Effector CD4-positive, alpha-beta T cell (primary cell): ENCODE results near the gene CYP2B6.
"Not testable (repeated sequence)": the region's sequence is repeated elsewhere in the genome, so short reads cannot be mapped to it uniquely, and the experiment has no call there.

Source experiments
- DNase-seq: peaks from one replicate; pipeline ENCODE4 v3.0.0-alpha.2; 2020

CYP2B6 gene

DNA sequence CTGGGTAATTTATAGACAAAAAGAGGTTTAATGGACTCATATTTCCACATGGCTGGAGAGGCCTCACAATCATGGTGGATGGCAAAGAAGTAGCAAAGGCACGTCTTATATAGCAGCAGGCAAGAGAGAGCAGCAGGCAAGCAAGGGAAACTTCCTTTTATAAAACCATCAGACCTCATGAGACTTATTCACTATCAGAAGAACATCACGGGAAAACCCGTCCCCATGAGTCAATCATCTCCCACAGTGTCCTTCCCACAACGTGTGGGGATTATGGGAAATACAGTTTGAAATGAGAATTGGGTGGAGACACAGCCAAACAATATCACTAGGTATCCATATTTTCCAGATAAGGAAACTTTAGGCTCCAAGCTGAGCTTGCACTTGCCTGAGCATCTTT, 9.5 kb upstream of the CYP2B6 start:
- no peak for DNase-seq

DNA sequence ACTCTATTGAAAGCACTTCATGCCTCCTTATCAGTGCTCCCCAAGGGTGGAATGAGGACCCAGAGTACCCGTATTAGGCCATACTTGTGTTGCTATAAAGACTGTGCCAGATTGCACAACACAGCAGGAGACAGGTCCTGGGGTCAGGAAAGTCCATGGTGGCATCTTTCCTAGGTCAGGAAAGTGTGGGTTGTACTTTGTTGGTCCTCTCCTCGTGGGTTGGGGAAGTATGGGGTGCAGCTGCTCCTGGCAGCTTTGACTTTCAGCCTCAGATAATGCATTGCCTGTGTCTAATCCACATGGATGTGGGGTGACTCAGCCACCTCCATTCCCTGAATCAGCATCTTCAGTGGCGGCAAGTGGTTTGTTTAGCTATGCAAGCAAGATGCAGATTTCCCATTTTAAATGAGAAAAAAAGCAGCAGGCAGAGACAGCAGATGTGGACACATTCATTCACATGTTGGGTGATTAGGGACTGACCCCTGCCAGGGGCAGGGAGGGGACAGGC, 8.4 kb upstream of the CYP2B6 start:
- no peak for DNase-seq

GRCh38 chr19:40989453-40989852, 1.6 kb upstream of the CYP2B6 start:
- DNase-seq: no peak

- no peak for DNase-seq
Measured at GRCh38 chr19:40995355-40995754, 4.3 kb downstream of the CYP2B6 start.

DNA sequence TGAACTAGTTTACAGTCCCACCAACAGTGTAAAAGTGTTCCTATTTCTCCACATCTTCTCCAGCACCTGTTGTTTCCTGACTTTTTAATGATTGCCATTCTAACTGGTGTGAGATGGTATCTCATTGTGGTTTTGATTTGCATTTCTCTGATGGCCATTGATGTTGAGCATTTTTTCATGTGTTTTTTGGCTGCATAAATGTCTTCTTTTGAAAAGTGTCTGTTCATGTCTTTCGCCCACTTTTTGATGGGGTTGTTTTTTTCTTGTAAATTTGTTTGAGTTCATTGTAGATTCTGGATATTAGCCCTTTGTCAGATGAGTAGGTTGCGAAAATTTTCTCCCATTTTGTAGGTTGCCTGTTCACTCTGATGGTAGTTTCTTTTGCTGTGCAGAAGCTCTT, 7.9 kb downstream of the CYP2B6 start:
- DNase-seq: not testable (repeated sequence)

- DNase-seq: no peak
Measured at GRCh38 chr19:41000310-41000737, 9.2 kb downstream of the CYP2B6 start.

- no peak for DNase-seq
Measured at GRCh38 chr19:41001243-41001971, 10.3 kb downstream of the CYP2B6 start.

DNA sequence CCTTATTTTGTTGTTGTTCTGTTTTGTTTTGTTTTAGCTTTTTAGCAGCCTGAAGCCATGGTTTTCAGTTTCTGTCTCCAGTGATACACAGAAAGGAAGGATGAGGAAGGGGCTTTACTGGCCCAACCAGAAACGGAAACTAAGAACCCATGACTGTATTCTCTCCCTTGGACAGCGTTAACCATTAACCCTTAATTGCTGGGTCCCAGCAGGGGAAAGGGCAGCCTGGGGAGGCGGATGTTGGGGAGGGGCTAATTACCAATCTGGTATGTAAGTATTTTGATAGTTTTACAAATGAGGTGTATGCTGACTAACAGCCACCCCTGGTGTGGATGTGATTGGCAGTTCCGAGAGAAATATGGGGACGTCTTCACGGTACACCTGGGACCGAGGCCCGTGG, 12.6 kb downstream of the CYP2B6 start:
- not testable (repeated sequence) for DNase-seq

GRCh38 chr19:41009700-41010235, 18.7 kb downstream of the CYP2B6 start:
- no peak for DNase-seq

GRCh38 chr19:41013359-41013758, 22.3 kb downstream of the CYP2B6 start:
- no peak for DNase-seq

DNA sequence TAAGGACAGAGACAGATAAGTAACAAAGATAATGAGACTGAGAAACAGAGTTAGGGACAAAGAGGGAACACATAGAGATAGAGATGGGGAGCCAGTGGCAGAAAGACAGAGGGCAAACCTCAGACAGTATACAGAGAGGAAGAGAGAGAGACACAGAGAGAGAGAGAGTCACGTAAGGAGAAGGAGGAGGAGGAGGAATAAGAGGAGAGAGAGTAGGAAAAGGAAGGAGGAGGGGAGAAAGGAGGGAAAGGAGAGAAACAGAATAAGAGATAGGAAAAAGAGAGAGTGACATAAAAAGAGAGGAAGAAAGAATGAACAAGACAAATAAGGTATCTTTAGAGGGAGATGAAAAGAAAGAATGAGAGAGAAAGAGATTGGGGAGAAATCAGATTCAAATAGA, 23.6 kb downstream of the CYP2B6 start:
- no peak for DNase-seq

DNA sequence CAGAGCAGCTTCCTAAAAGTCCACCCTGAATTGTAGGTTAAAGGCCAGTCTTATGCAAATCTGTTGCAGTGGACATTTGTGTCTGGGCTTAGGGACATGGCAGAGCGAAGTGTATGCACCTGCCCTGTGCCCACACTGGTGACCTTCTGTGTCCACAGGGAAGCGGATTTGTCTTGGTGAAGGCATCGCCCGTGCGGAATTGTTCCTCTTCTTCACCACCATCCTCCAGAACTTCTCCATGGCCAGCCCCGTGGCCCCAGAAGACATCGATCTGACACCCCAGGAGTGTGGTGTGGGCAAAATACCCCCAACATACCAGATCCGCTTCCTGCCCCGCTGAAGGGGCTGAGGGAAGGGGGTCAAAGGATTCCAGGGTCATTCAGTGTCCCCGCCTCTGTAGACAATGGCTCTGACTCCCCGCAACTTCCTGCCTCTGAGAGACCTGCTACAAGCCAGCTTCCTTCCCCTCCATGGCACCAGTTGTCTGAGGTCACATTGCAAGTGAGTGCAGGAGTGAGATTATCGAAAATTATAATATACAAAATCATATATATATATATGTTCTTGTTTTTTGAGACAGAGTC, 25.5 kb downstream of the CYP2B6 start:
- no peak for DNase-seq

DNA sequence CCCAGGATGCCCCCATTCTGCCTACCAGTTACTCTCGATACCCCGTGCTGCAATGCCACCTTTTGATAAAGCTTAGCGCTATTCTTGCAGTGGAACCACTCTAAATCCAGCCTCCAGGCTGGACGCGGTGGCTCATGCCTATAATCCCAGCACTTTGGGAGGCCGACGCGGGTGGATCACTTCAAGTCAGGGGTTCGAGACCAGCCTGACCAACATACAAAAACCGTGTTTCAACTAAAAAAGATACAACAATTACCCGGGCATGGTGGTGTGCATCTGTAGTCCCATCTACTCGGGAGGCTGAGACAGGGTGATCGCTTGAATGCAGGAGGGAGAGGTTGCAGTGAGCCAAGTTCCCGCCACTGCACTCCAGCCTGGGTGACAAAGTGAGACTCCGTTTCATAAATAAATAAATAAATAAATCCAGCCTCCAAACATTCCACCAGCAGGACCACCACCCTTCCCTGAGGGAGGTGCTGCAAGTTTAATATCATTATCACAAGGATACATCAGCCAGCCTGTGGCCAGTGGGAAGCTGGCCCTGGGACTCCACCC, 27.7 kb downstream of the CYP2B6 start:
- no peak for DNase-seq

DNA sequence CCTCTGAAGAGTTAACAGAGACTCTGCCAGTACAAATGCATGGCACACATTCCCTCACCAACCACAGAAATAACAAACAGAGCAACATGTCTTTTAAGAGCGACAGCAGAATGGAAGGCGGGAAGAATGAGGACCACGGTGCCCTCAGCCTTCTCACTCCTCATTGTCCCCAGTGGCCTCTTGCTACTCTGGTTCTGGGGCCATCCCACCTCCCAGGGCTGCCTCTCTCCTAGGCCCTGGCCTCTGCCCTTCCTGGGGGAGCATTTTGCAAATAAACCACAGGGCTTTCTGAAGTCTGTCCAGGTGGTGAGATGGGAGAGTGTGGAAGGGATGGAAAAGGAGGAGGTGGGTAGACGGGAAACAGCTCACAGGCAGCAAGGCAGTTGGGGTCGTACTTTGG, 28.3 kb downstream of the CYP2B6 start:
- no peak for DNase-seq

DNA sequence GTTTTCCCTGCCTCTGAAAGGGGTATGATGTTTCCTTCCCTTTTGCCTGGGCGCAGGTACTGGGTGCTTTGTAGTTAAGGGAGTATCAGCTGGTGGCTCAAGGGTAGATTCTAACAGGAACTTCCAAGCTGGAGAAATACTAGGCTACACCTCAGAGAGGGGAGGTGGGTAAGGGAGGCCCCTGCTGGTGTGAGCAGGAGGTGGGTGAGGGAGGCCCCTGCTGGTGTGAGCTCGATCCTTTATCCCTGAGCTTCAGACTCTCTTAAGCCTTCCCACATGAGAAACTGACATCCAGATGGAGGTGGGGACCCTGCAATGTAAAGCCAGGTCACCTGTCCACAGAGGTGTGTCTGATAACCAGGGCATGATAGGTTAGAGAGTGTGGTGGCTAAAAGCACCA, 32.1 kb downstream of the CYP2B6 start:
- DNase-seq: no peak

- DNase-seq: no peak
Measured at GRCh38 chr19:41025411-41025810, 34.3 kb downstream of the CYP2B6 start.

- DNase-seq: no peak
Measured at GRCh38 chr19:41025871-41026270, 34.8 kb downstream of the CYP2B6 start.

- no peak for DNase-seq
Measured at GRCh38 chr19:41027273-41027967, 36.3 kb downstream of the CYP2B6 start.

GRCh38 chr19:41029524-41030432, 38.7 kb downstream of the CYP2B6 start:
- DNase-seq: no peak

GRCh38 chr19:41030651-41031050, 39.6 kb downstream of the CYP2B6 start:
- DNase-seq: no peak

- no peak for DNase-seq
Measured at GRCh38 chr19:41031916-41032315, 40.8 kb downstream of the CYP2B6 start.

DNA sequence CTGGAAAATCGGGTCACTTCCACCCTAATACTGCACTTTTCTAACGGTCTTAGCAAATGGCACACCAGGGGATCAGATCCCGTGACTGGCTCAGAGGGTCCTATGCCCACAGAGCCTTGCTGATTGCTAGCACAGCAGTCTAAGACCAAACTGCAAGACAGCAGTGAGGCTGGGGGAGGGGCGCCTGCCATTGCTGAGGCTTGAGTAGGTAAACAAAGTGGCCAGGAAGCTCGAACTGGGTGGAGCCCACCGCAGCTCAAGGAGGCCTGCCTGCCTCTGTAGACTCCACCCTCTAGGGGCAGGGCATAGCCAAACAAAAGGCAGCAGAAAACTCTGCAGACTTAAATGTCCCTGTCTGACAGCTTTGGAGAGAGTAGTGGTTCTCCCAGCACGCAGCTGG, 42.2 kb downstream of the CYP2B6 start:
- not testable (repeated sequence) for DNase-seq
